Colonic mucosa (tissue), 4 donors: Measurements from ENCODE around the gene ARHGAP4. TPM values are rescaled to one million over a fixed set of nuclear protein-coding genes. Genes with fewer than 3 reads are reported as not detected.

ENCODE experiments used
- DNase-seq: peaks from one replicate; pipeline ENCODE4 v3.0.0-alpha.2; 2020
- H3K27ac ChIP-seq: fragments of 200-600 bp; one replicate; pipeline ENCODE4 v1.8.0; 2021
- H3K27me3 ChIP-seq: fragments of 200-600 bp; one replicate; pipeline ENCODE4 v1.8.0; 2021
- H3K36me3 ChIP-seq: fragments of 200-600 bp; one replicate; pipeline ENCODE4 v1.8.0; 2021
- H3K4me1 ChIP-seq: fragments of 200-600 bp; one replicate; pipeline ENCODE4 v1.8.0; 2021; ENCODE audit warnings: mild to moderate bottlenecking
- H3K4me3 ChIP-seq: fragments of 200-600 bp; one replicate; pipeline ENCODE4 v1.8.0; 2021
- H3K9ac ChIP-seq, 2 donors: one replicate each; pipeline ENCODE4 v1.7.0; 2013; ENCODE audit warnings: control low read depth in 2 of 2, low read depth in 2 of 2, low read length in 2 of 2
- H3K9me3 ChIP-seq: fragments of 200-600 bp; one replicate; pipeline ENCODE4 v1.8.0; 2021
- intact Hi-C: fragments of 100-400 bp; cut with DNase I; formaldehyde crosslinking; loops from one replicate; pipeline ENCODE4 v1.14.1; 2022
- total RNA-seq, 2 donors: library from RNA; stranded (reverse); fragmentation: NEBNext Ultra II Directional in 1 of 2; extraction: Animal tissue kit (Norgen Biotek cat#: 25700) in 1 of 2; gene quantifications; one replicate each; pipeline ENCODE4 v1.2.1, GENCODE V29; 2021
- TF ChIP-seq, protein P1 (sequence below): fragments of 200-600 bp; IDR thresholded peaks from one replicate; pipeline ENCODE4 v1.8.0; 2022; ENCODE audit warnings: antibody characterized with exemption, mild to moderate bottlenecking
- donor health status: healthy.
- donor health status: DM: no; HTN: no; CAD: no.
- donor health status: DM: no; HTN: no; CAD: no.

ARHGAP4 gene
- total RNA-seq, 2 donors from 2014 or later, result 19.9 to 30.0 TPM

DNA sequence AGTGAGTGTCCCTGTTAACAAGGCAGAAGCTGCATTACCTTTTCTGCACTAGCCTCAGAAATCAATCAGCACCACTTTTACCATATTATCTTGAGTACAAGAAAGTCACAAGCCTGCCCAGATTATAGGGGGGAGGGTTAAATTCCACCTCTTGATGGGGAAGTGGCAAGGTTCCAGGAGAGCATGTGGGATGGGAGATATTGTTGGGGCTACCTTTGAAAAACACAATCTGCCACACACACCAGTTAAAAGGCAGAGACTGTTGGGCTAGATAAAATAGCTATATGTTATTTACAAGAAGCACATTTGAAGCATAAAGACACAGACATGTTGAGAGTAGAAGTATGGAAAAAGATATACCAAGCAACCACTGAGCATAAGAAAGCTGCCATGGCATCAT, 28.2 kb downstream of the ARHGAP4 start:
- no peak overlapping the region for H3K27ac ChIP-seq
- TF ChIP-seq, protein P1, sequence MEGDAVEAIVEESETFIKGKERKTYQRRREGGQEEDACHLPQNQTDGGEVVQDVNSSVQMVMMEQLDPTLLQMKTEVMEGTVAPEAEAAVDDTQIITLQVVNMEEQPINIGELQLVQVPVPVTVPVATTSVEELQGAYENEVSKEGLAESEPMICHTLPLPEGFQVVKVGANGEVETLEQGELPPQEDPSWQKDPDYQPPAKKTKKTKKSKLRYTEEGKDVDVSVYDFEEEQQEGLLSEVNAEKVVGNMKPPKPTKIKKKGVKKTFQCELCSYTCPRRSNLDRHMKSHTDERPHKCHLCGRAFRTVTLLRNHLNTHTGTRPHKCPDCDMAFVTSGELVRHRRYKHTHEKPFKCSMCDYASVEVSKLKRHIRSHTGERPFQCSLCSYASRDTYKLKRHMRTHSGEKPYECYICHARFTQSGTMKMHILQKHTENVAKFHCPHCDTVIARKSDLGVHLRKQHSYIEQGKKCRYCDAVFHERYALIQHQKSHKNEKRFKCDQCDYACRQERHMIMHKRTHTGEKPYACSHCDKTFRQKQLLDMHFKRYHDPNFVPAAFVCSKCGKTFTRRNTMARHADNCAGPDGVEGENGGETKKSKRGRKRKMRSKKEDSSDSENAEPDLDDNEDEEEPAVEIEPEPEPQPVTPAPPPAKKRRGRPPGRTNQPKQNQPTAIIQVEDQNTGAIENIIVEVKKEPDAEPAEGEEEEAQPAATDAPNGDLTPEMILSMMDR, result no peak

DNA sequence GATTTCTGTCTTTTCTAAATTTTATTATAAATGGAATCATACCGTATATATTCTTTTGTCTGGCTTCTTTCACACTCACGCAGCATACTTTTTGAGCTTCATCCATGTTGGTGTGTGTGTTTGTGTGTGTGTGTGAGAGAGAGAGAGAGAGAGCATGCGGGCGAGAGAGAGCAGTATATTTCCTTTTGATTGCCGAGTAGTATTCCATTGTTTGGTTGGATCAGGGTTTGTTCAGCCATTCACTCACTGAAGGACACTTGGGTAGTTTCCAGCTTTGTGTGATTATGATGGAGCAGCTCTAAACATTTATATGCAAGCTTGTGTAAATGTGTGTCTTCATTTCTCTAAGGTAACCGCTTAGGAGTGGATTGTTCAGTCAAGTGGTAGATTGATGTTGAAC, 36.9 kb downstream of the ARHGAP4 start:
- intact Hi-C loops, result no loop called here
- no peaks in the 10 kb centered on the region for H3K36me3 ChIP-seq
- DNase-seq, result no peak
- no peak overlapping the region for H3K9ac ChIP-seq
- TF ChIP-seq, protein P1, result no peak
- H3K9me3 ChIP-seq, result no peaks in the 10 kb centered on the region
- H3K4me1 ChIP-seq, result no peaks in the 10 kb centered on the region
- no peak overlapping the region for H3K27ac ChIP-seq
- peaks cover 24% of the 10 kb centered on the region for H3K27me3 ChIP-seq
- H3K4me3 ChIP-seq, result no peak overlapping the region

More for the DNA sequence above, 28.2 kb downstream of the ARHGAP4 start:
- intact Hi-C loops, result no loop called here
- H3K4me3 ChIP-seq, result no peak overlapping the region
- H3K4me1 ChIP-seq, result no peaks in the 10 kb centered on the region
- DNase-seq, result no peak
- H3K36me3 ChIP-seq, result no peaks in the 10 kb centered on the region
- H3K27me3 ChIP-seq, result no peaks in the 10 kb centered on the region
- no peaks in the 10 kb centered on the region for H3K9me3 ChIP-seq
- no peak overlapping the region for H3K9ac ChIP-seq

DNA sequence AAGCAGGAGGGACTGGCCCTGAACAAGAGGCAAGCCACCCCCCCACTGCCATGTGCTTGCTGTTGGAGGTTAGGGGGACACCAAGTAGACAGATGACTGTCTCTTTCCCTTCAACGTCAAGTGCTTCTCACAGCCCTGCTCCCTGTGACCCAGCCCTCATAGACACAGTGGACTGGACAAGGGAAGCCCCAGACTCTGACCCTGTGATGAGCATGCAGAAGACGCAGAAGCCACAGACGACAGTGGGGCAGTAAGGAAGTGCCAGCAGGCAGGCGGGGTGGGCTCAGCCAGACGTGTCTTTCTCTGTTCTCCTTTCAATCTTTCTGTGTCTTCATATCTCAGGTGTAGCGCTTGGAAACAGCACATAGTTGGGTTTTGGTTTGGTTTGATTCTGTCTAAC, 37.7 kb downstream of the ARHGAP4 start:
- TF ChIP-seq, protein P1, result no peak

DNA sequence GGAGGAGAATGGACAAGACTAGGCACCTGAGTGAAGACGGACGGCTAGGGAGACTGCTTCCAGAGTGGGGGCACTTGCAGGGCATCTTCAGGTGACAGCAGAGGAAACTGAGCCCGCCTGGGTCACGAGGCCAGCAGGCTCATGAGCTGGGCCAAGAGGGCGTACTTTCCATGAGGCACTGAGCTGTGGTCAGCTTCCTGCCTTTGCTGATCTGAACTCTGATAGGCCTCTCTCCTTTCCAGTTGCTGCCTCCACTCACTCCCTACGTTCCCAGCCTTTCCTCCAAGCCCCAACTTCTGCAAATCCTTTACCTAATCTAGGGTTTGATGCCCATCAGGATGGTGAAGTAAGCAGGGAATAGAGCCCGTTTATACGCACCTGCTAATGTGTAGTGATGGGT, 38.7 kb downstream of the ARHGAP4 start:
- no peak overlapping the region for H3K4me3 ChIP-seq
- H3K9me3 ChIP-seq, result no peaks in the 10 kb centered on the region
- H3K27ac ChIP-seq, result no peak overlapping the region
- H3K27me3 ChIP-seq, result peaks cover 39% of the 10 kb centered on the region
- H3K4me1 ChIP-seq, result no peaks in the 10 kb centered on the region
- no peak for DNase-seq
- no peaks in the 10 kb centered on the region for H3K36me3 ChIP-seq
- no peak overlapping the region for H3K9ac ChIP-seq
- intact Hi-C loops, result no loop called here
- TF ChIP-seq, protein P1, result no peak

More for the DNA sequence above, 37.7 kb downstream of the ARHGAP4 start:
- Histone ChIP-seq H3K4me3 (no peak overlapping the region), H3K36me3 (no peaks in the 10 kb centered on the region), H3K4me1 (no peaks in the 10 kb centered on the region), H3K27me3 (peaks cover 32% of the 10 kb centered on the region), H3K27ac (no peak overlapping the region), H3K9ac (no peak overlapping the region), H3K9me3 (no peaks in the 10 kb centered on the region)
- intact Hi-C loops, result no loop called here
- DNase-seq, result no peak

DNA sequence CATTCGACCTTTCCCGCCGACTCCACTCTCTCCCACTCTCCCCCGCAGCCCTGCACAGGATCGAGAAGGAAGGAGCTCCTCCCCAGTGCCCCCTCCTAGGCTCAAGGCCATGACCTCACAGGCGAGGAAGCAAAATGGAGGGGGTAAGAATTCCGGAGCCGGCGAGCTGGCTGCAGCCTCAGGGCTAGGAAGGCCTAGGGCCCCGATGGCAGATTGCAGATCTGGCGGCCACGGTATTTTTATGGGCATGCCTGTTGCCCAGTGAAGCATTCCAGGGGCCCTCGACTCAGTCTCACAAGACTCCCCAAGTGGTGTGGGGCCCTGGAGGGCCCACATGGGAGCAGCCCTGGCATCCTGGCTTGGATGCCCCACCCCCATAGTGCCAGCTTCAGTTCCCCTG, 39.1 kb downstream of the ARHGAP4 start:
- no peak overlapping the region for H3K27ac ChIP-seq
- H3K36me3 ChIP-seq, result no peaks in the 10 kb centered on the region
- no peak overlapping the region for H3K9ac ChIP-seq
- no peak for DNase-seq
- no peaks in the 10 kb centered on the region for H3K9me3 ChIP-seq
- H3K27me3 ChIP-seq, result peaks cover 39% of the 10 kb centered on the region
- intact Hi-C loops, result no loop called here
- no peak overlapping the region for H3K4me3 ChIP-seq
- TF ChIP-seq, protein P1, result no peak
- H3K4me1 ChIP-seq, result no peaks in the 10 kb centered on the region
